ENCODE data around the gene GIPC1. TPM values are rescaled to one million over a fixed set of nuclear protein-coding genes. Genes with fewer than 3 reads are reported as not detected.

Gene GIPC1
- total RNA-seq, 1 donor from 2014 or later: 23.6 TPM

DNA sequence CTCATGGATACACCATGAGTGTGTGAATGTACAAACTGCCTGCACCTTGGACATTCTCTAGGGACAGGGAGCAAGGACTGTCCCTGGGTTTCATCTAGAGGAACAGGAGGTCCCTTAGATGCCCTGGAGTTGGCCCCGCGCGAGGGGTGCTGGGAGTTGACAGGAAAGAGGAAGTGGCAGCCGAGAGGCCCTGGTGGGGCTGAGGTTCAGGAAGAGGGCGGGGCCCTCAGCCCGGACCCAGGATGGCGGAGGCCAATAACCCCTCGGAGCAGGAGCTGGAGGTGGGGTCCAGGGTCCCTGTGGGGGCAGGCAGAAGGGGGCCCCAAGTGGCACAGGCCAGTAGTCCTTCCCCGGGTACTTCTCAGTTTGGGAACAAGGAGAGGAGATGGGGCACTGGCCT is 55.9 kb downstream of the GIPC1 start:
- TF ChIP-seq EZH2phosphoT487 (IDR thresholded peaks at IDR 0.05) (no peak), EZH2 (IDR thresholded peaks at IDR 0.05) (no peak)
- TF ChIP-seq, protein P1, sequence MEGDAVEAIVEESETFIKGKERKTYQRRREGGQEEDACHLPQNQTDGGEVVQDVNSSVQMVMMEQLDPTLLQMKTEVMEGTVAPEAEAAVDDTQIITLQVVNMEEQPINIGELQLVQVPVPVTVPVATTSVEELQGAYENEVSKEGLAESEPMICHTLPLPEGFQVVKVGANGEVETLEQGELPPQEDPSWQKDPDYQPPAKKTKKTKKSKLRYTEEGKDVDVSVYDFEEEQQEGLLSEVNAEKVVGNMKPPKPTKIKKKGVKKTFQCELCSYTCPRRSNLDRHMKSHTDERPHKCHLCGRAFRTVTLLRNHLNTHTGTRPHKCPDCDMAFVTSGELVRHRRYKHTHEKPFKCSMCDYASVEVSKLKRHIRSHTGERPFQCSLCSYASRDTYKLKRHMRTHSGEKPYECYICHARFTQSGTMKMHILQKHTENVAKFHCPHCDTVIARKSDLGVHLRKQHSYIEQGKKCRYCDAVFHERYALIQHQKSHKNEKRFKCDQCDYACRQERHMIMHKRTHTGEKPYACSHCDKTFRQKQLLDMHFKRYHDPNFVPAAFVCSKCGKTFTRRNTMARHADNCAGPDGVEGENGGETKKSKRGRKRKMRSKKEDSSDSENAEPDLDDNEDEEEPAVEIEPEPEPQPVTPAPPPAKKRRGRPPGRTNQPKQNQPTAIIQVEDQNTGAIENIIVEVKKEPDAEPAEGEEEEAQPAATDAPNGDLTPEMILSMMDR (IDR thresholded peaks at IDR 0.05): no peak
- H3K9me3 Mint-ChIP-seq: no peaks in the 10 kb centered on the region
- peaks cover 33% of the 10 kb centered on the region for H3K79me2 ChIP-seq (ENCODE audit: low read depth)
- peaks cover 16% of the 10 kb centered on the region for H3K36me3 Mint-ChIP-seq
- no peak overlapping the region for H3K4me3 Mint-ChIP-seq
- H3K36me3 ChIP-seq: no peaks in the 10 kb centered on the region
- H3K4me1 Mint-ChIP-seq: peaks cover 8% of the 10 kb centered on the region
- no peak overlapping the region for H3K4me2 ChIP-seq
- H3K4me3 ChIP-seq: no peak overlapping the region
- H3K27me3 Mint-ChIP-seq (ENCODE audit: insufficient read depth, low read depth): no peaks in the 10 kb centered on the region
- no peak overlapping the region for H3K9ac ChIP-seq
- no peak overlapping the region for H2AFZ ChIP-seq (replicated peaks)
- peaks cover 11% of the 10 kb centered on the region for H3F3A ChIP-seq (ENCODE audit: low read depth)
- H3K9me3 ChIP-seq (ENCODE audit: low read depth): no peaks in the 10 kb centered on the region
- no peaks in the 10 kb centered on the region for H3K27me3 ChIP-seq
- no peak for DNase-seq (ENCODE audit: low spot score)
- peaks cover 23% of the 10 kb centered on the region for H4K20me1 ChIP-seq (ENCODE audit: low read depth)
- no peak overlapping the region for H3K27ac ChIP-seq
- peak overlapping the region; percentile 50 for H3K27ac Mint-ChIP-seq
- H3K4me1 ChIP-seq: no peaks in the 10 kb centered on the region

DNA sequence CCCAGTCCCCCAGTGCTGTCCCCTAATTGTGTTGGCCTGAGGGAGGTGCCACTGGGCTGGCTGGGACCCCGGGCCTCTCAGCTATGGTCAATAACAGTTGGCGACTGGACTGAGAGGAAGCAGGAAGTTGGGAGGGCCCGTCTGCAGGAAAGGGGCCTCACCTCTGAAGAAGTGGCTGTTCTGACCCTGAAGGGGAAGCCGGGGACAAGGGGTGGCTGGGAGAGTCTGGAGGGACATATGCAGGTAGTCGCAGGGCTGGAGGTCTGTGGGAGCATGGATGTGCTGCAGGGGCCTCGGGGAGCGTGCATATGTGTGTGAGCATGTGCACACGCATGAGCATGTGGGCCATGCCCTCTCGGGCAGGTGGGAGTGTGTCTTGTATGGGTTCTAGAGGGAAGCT is 56.9 kb downstream of the GIPC1 start:
- peaks cover 12% of the 10 kb centered on the region for H3K36me3 Mint-ChIP-seq
- H3K79me2 ChIP-seq (ENCODE audit: low read depth): peaks cover 40% of the 10 kb centered on the region
- no peaks in the 10 kb centered on the region for H3K27me3 ChIP-seq
- no peaks in the 10 kb centered on the region for H3K36me3 ChIP-seq
- H3K27ac ChIP-seq: no peak overlapping the region
- no peaks in the 10 kb centered on the region for H3K9me3 ChIP-seq (ENCODE audit: low read depth)
- H3K27me3 Mint-ChIP-seq (ENCODE audit: insufficient read depth, low read depth): no peaks in the 10 kb centered on the region
- DNase-seq (ENCODE audit: low spot score): no peak
- no peak overlapping the region for H2AFZ ChIP-seq (replicated peaks)
- peaks cover 7% of the 10 kb centered on the region for H3K4me1 ChIP-seq
- no peak overlapping the region for H3K4me3 ChIP-seq
- no peaks in the 10 kb centered on the region for H3K9me3 Mint-ChIP-seq
- no peak for TF ChIP-seq EZH2 (IDR thresholded peaks at IDR 0.05)
- TF ChIP-seq EZH2phosphoT487 (IDR thresholded peaks at IDR 0.05): no peak
- TF ChIP-seq, protein P1 (IDR thresholded peaks at IDR 0.05): no peak
- peaks cover 19% of the 10 kb centered on the region for H3F3A ChIP-seq (ENCODE audit: low read depth)
- H3K27ac Mint-ChIP-seq: no peak overlapping the region
- no peak overlapping the region for H3K9ac ChIP-seq
- peaks cover 15% of the 10 kb centered on the region for H3K4me1 Mint-ChIP-seq
- H3K4me2 ChIP-seq: no peak overlapping the region
- H4K20me1 ChIP-seq (ENCODE audit: low read depth): peaks cover 33% of the 10 kb centered on the region
- H3K4me3 Mint-ChIP-seq: no peak overlapping the region

DNA sequence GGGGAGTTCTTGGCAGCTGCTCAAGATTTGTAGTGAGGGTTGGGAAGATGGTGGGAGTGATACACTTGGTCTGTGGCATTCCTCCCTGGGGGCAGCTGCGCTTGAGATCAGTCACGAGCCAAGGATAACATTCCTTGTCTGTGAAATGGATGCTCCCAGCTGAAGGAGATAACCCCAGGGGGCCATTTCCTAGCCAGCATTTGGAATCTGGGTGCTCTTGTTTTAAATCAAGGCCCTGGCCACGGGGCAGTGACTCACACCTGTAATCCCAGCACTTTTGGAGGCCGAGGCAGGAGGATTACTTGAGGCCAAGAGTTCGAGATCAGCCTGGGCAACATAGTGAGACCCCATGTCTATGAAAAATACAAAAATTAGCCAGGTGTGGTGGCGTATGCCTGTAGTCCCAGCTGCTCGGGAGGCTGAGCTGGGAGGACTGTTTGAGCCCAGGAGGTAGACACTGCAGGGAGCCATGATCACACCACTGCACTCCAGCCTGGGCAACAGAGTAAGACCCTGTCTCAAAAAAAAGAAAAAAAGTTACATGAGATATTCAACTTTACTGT is 58.3 kb downstream of the GIPC1 start:
- H4K20me1 ChIP-seq (ENCODE audit: low read depth): peaks cover 36% of the 10 kb centered on the region
- H3K27ac ChIP-seq: no peak overlapping the region
- no peak overlapping the region for H3K4me3 Mint-ChIP-seq
- peaks cover 4% of the 10 kb centered on the region for H3K36me3 Mint-ChIP-seq
- H3K27ac Mint-ChIP-seq: no peak overlapping the region
- H3K9me3 Mint-ChIP-seq: no peaks in the 10 kb centered on the region
- peaks cover 22% of the 10 kb centered on the region for H3F3A ChIP-seq (ENCODE audit: low read depth)
- H3K9me3 ChIP-seq (ENCODE audit: low read depth): no peaks in the 10 kb centered on the region
- H3K4me3 ChIP-seq: no peak overlapping the region
- H3K4me2 ChIP-seq: no peak overlapping the region
- no peak for DNase-seq (ENCODE audit: low spot score)
- H3K27me3 Mint-ChIP-seq (ENCODE audit: insufficient read depth, low read depth): no peaks in the 10 kb centered on the region
- TF ChIP-seq, protein P1 (IDR thresholded peaks at IDR 0.05): no peak
- no peak for TF ChIP-seq EZH2phosphoT487 (IDR thresholded peaks at IDR 0.05)
- no peak for TF ChIP-seq EZH2 (IDR thresholded peaks at IDR 0.05)
- H3K4me1 ChIP-seq: peaks cover 10% of the 10 kb centered on the region
- no peak overlapping the region for H2AFZ ChIP-seq (replicated peaks)
- no peaks in the 10 kb centered on the region for H3K36me3 ChIP-seq
- H3K79me2 ChIP-seq (ENCODE audit: low read depth): peaks cover 43% of the 10 kb centered on the region
- peaks cover 16% of the 10 kb centered on the region for H3K4me1 Mint-ChIP-seq
- no peak overlapping the region for H3K9ac ChIP-seq
- no peaks in the 10 kb centered on the region for H3K27me3 ChIP-seq
